ENCODE results near the gene SDF2. TPM values are rescaled to one million over a fixed set of nuclear protein-coding genes. Genes with fewer than 3 reads are reported as not detected.

Gene SDF2
- total and polyA plus RNA-seq, 2 experiments from 2014 or later, result 32.5 to 54.6 TPM

GRCh38 chr17:28665994-28666393, 4.3 kb upstream of the SDF2 start:
- DNase-seq (ENCODE audit: low spot score) (no peak), ATAC-seq (no peak)
- Histone ChIP-seq H3F3A (replicated peaks; ENCODE audit: low read depth) (peaks cover 9% of the 10 kb centered on the region), H2AFZ (no peak overlapping the region), H4K20me1 (replicated peaks; ENCODE audit: insufficient read depth) (peaks cover 36% of the 10 kb centered on the region), H3K9me2 (ENCODE audit: insufficient read depth) (no peaks in the 10 kb centered on the region), H3K36me3 (ENCODE audit: insufficient read depth) (peaks cover 4% of the 10 kb centered on the region), H3K4me1 (ENCODE audit: insufficient read depth) (peaks cover 6% of the 10 kb centered on the region), H3K27ac (ENCODE audit: low read depth) (no peak overlapping the region), H3K27me3 (ENCODE audit: insufficient read depth) (no peaks in the 10 kb centered on the region), H3K79me2 (replicated peaks; ENCODE audit: insufficient read depth) (peaks cover 81% of the 10 kb centered on the region), H3K4me2 (no peak overlapping the region), H3K4me3 (no peak overlapping the region)
- Mint-ChIP-seq H3K27ac (no peak overlapping the region), H3K9me3 (peaks cover 5% of the 10 kb centered on the region), H3K27me3 (ENCODE audit: insufficient read depth, low read depth, poor library complexity) (peaks cover 9% of the 10 kb centered on the region), H3K4me1 (peaks cover 15% of the 10 kb centered on the region), H3K4me3 (no peak overlapping the region), H3K36me3 (ENCODE audit: low read depth) (peaks cover 38% of the 10 kb centered on the region)
- TF ChIP-seq ETS1 (IDR thresholded peaks at IDR 0.05) (no peak), STAT1 (IDR thresholded peaks at IDR 0.05; ENCODE audit: unreplicated experiment) (no peak), POLR2AphosphoS5 (IDR thresholded peaks at IDR 0.05; ENCODE audit: low read depth) (no peak), ZNF331 (CRISPR knock-in tag; IDR thresholded peaks at IDR 0.05; ENCODE audit: low read depth) (no peak), CTCF (conservative IDR thresholded peaks at IDR 0.05; ENCODE audit: low read depth in 2 of 2) (no peak), ZNF114 (CRISPR knock-in tag; IDR thresholded peaks at IDR 0.05) (no peak), EZH2phosphoT487 (IDR thresholded peaks at IDR 0.05; ENCODE audit: unreplicated experiment) (no peak), EZH2 (IDR thresholded peaks at IDR 0.05; ENCODE audit: low read depth, unreplicated experiment) (no peak), CREB1 (CRISPR knock-in tag; IDR thresholded peaks at IDR 0.05; ENCODE audit: low read depth) (no peak), NANOG (IDR thresholded peaks at IDR 0.05; ENCODE audit: borderline replicate concordance) (no peak), JUNB (IDR thresholded peaks at IDR 0.05; ENCODE audit: unreplicated experiment) (no peak), ZNF462 (CRISPR knock-in tag; IDR thresholded peaks at IDR 0.05) (no peak), REST (IDR thresholded peaks at IDR 0.05; ENCODE audit: unreplicated experiment) (no peak)

Measured in GM23338 (cell line).